H9 (cell line): ENCODE measurements around the gene PRTFDC1. TPM values are rescaled to one million over a fixed set of nuclear protein-coding genes. Genes with fewer than 3 reads are reported as not detected.

Experiments used
- DNase-seq: peaks from one replicate; pipeline ENCODE4 v3.0.0-alpha.2; 2017
- H2AFZ ChIP-seq: one replicate; pipeline ENCODE4 v1.6.1; 2013; ENCODE audit warnings: mild to moderate bottlenecking, low read length, control low read depth, moderate library complexity
- H2AK5ac ChIP-seq: 2 replicates; pipeline ENCODE4 v1.6.1; 2013; ENCODE audit warnings: low read length, control low read depth, mixed read lengths; ENCODE audit not compliant: insufficient read length
- H2BK120ac ChIP-seq: one replicate; pipeline ENCODE4 v1.6.1; 2013; ENCODE audit warnings: low read depth, mild to moderate bottlenecking, low read length, control low read depth, inconsistent platforms; ENCODE audit not compliant: poor library complexity, severe bottlenecking
- H2BK12ac ChIP-seq: 2 replicates; pipeline ENCODE4 v1.6.1; 2013; ENCODE audit warnings: low read length, control low read depth, mixed read lengths, low read depth; ENCODE audit not compliant: insufficient read length
- H2BK15ac ChIP-seq: 2 replicates; pipeline ENCODE4 v1.6.1; 2013; ENCODE audit warnings: low read depth, low read length, control low read depth
- H2BK20ac ChIP-seq: one replicate; pipeline ENCODE4 v1.6.1; 2013; ENCODE audit warnings: low read depth, mild to moderate bottlenecking, low read length, control low read depth, inconsistent platforms; ENCODE audit not compliant: poor library complexity, severe bottlenecking
- H2BK5ac ChIP-seq: 2 replicates; pipeline ENCODE4 v1.6.1; 2013; ENCODE audit warnings: low read length, control low read depth, mixed read lengths; ENCODE audit not compliant: insufficient read length
- H3K14ac ChIP-seq: 2 replicates; pipeline ENCODE4 v1.6.1; 2013; ENCODE audit warnings: low read length, control low read depth; ENCODE audit not compliant: insufficient read depth
- H3K18ac ChIP-seq: 2 replicates; pipeline ENCODE4 v1.6.1; 2013; ENCODE audit warnings: low read depth, mild to moderate bottlenecking, mixed read lengths, low read length, control low read depth; ENCODE audit not compliant: insufficient read length
- H3K23ac ChIP-seq: 2 replicates; pipeline ENCODE4 v1.6.1; 2013; ENCODE audit warnings: low read length, control low read depth, mixed read lengths, low read depth; ENCODE audit not compliant: insufficient read length
- H3K23me2 ChIP-seq: 2 replicates; pipeline ENCODE4 v1.6.1; 2013; ENCODE audit warnings: low read depth, mild to moderate bottlenecking, mixed read lengths, low read length, control low read depth; ENCODE audit not compliant: insufficient read length, poor library complexity, severe bottlenecking
- H3K27ac ChIP-seq: 2 replicates; pipeline ENCODE4 v1.5.1; 2013; ENCODE audit warnings: low read length, control low read depth, mixed read lengths, low read depth; ENCODE audit not compliant: insufficient read length
- H3K27me3 ChIP-seq: 2 replicates; pipeline ENCODE4 v1.6.1; 2013; ENCODE audit warnings: low read length, control low read depth, inconsistent platforms; ENCODE audit not compliant: insufficient read depth
- H3K4ac ChIP-seq: 2 replicates; pipeline ENCODE4 v1.6.1; 2013; ENCODE audit warnings: low read depth, mild to moderate bottlenecking, control low read depth, inconsistent platforms, low read length, moderate library complexity
- H3K4me1 ChIP-seq: 2 replicates; pipeline ENCODE4 v1.6.1; 2013; ENCODE audit warnings: low read length, control low read depth, inconsistent platforms; ENCODE audit not compliant: insufficient read depth
- H3K4me2 ChIP-seq: 2 replicates; pipeline ENCODE4 v1.6.1; 2013; ENCODE audit warnings: low read length, control low read depth, mixed read lengths; ENCODE audit not compliant: insufficient read length, insufficient read depth
- H3K56ac ChIP-seq: 2 replicates; pipeline ENCODE4 v1.6.1; 2013; ENCODE audit warnings: low read depth, mild to moderate bottlenecking, mixed read lengths, low read length, control low read depth; ENCODE audit not compliant: insufficient read length
- H3K79me1 ChIP-seq: 2 replicates; pipeline ENCODE4 v1.6.1; 2013; ENCODE audit warnings: low read depth, mild to moderate bottlenecking, moderate library complexity, low read length, control low read depth, inconsistent platforms; ENCODE audit not compliant: insufficient read depth, poor library complexity, severe bottlenecking
- H3K79me2 ChIP-seq: 2 replicates; pipeline ENCODE4 v1.6.1; 2013; ENCODE audit warnings: low read length, control low read depth, inconsistent platforms; ENCODE audit not compliant: insufficient read depth
- H3K9ac ChIP-seq: 2 replicates; pipeline ENCODE4 v1.6.1; 2013; ENCODE audit warnings: low read length, control low read depth, mixed read lengths; ENCODE audit not compliant: insufficient read length; ENCODE audit errors: extremely low read depth
- H3K9me3 ChIP-seq: one replicate; pipeline ENCODE4 v1.6.1; 2013; ENCODE audit warnings: low read depth, low read length, inconsistent platforms; ENCODE audit not compliant: control insufficient read depth
- H3T11ph ChIP-seq: one replicate; pipeline ENCODE4 v1.6.1; 2013; ENCODE audit warnings: mild to moderate bottlenecking, low read length, control low read depth, inconsistent platforms
- H4K20me1 ChIP-seq: one replicate; pipeline ENCODE4 v1.6.1; 2013; ENCODE audit not compliant: control insufficient read depth, insufficient read length, insufficient read depth
- H4K5ac ChIP-seq: 2 replicates; pipeline ENCODE4 v1.6.1; 2013; ENCODE audit warnings: low read depth, mild to moderate bottlenecking, mixed read lengths, low read length, control low read depth; ENCODE audit not compliant: insufficient read length
- H4K8ac ChIP-seq: replicated peaks from 2 replicates; pipeline ENCODE4 v1.6.1; 2013; ENCODE audit warnings: low read length, control low read depth, mixed read lengths, low read depth; ENCODE audit not compliant: insufficient read length
- H4K91ac ChIP-seq: 2 replicates; pipeline ENCODE4 v1.6.1; 2013; ENCODE audit warnings: low read depth, mild to moderate bottlenecking, moderate library complexity, mixed read lengths, low read length, control low read depth; ENCODE audit not compliant: insufficient read length
- H3K27ac Mint-ChIP-seq, 3 experiments: 2 replicates in 2 of 3; 3 replicates in 1 of 3; pipeline ENCODE4 v1.8.0; 2020 to 2021; ENCODE audit warnings: mixed read lengths in 3 of 3, mild to moderate bottlenecking in 1 of 3, moderate library complexity in 1 of 3
- H3K27me3 Mint-ChIP-seq: 2 replicates; pipeline ENCODE4 v1.8.0; 2021; ENCODE audit warnings: low read depth, mild to moderate bottlenecking, moderate library complexity, mixed read lengths
- H3K36me3 Mint-ChIP-seq, 3 experiments: 2 replicates in 2 of 3; 3 replicates in 1 of 3; pipeline ENCODE4 v1.8.0; 2020 to 2021; ENCODE audit warnings: low read depth in 3 of 3, mixed read lengths in 3 of 3; ENCODE audit not compliant: insufficient read depth in 1 of 3
- H3K4me1 Mint-ChIP-seq, 2 experiments: 2 replicates each; pipeline ENCODE4 v1.8.0; 2020; ENCODE audit warnings: mixed read lengths in 2 of 2
- H3K4me3 Mint-ChIP-seq, 2 experiments: 2 replicates in 1 of 2; 3 replicates in 1 of 2; pipeline ENCODE4 v1.8.0; 2020 to 2021; ENCODE audit warnings: mild to moderate bottlenecking in 2 of 2, mixed read lengths in 2 of 2, moderate library complexity in 1 of 2
- H3K9me3 Mint-ChIP-seq, 2 experiments: 2 replicates in 1 of 2; 3 replicates in 1 of 2; pipeline ENCODE4 v1.8.0; 2020; ENCODE audit warnings: mild to moderate bottlenecking in 2 of 2, mixed read lengths in 2 of 2, moderate library complexity in 1 of 2
- WGBS: extraction: QIAGEN DNeasy Blood & Tissue Kit; methylation state at CpG from one replicate; pipeline ENCODE4 v1.1.7; 2013; ENCODE audit warnings: missing lambda C conversion rate, low lambda C conversion rate, mixed read lengths; ENCODE audit not compliant: insufficient read length; ENCODE audit errors: extremely low coverage; 5-methylcytosine and 5-hydroxymethylcytosine counted together
- total RNA-seq: library from RNA; stranded (reverse); gene quantifications from 2 replicates; pipeline ENCODE4 v1.2.1, GENCODE V29; 2021
- TF ChIP-seq, protein P1 (sequence below): fragments of 200-600 bp; sonication (generic); conservative IDR thresholded peaks from 3 replicates; pipeline ENCODE4 v1.8.0; 2021; ENCODE audit warnings: antibody characterized with exemption, mild to moderate bottlenecking

The PRTFDC1 gene
- total RNA-seq, 1 experiment from 2014 or later = 7.5 TPM

DNA sequence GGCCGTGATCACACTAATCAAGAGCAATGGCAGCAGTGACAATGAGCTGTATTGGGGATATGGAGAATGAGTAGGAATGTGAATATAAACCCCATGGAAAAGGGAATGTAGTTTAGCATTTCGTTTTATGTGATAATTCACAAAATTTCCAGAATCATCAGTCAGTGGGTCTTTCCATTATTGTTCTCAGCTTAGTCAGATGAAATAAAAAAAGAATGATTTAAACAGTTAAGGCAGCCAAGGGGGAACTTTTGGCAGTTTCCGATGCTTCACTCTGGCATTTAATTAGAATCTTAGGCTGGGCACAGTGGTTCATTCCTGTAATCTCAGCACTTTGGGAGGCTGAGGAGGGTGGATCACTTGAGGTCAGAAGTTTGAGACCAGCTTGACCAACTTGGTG, 86.6 kb downstream of the PRTFDC1 start:
- H2BK20ac ChIP-seq = no peak overlapping the region
- TF ChIP-seq, protein P1, sequence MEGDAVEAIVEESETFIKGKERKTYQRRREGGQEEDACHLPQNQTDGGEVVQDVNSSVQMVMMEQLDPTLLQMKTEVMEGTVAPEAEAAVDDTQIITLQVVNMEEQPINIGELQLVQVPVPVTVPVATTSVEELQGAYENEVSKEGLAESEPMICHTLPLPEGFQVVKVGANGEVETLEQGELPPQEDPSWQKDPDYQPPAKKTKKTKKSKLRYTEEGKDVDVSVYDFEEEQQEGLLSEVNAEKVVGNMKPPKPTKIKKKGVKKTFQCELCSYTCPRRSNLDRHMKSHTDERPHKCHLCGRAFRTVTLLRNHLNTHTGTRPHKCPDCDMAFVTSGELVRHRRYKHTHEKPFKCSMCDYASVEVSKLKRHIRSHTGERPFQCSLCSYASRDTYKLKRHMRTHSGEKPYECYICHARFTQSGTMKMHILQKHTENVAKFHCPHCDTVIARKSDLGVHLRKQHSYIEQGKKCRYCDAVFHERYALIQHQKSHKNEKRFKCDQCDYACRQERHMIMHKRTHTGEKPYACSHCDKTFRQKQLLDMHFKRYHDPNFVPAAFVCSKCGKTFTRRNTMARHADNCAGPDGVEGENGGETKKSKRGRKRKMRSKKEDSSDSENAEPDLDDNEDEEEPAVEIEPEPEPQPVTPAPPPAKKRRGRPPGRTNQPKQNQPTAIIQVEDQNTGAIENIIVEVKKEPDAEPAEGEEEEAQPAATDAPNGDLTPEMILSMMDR = no peak
- no peak overlapping the region for H3K4me3 Mint-ChIP-seq
- peaks cover 0 to 10% (median 9%) of the 10 kb centered on the region in 3 experiments; a peak in 4 of 7 replicates for H3K36me3 Mint-ChIP-seq
- no peak overlapping the region for H3K27ac ChIP-seq
- no peaks in the 10 kb centered on the region for H3K9me3 ChIP-seq
- H3K9me3 Mint-ChIP-seq = peaks cover 4 to 8% of the 10 kb centered on the region in 2 experiments; a peak in 3 of 5 replicates
- H3K27ac Mint-ChIP-seq = no peak overlapping the region
- no peak overlapping the region for H4K5ac ChIP-seq
- no peak overlapping the region for H3K23ac ChIP-seq
- WGBS = no CpG with 5 or more reads among the region's 3 CpGs
- no peak overlapping the region for H3K4ac ChIP-seq
- DNase-seq = no peak
- no peaks in the 10 kb centered on the region for H4K20me1 ChIP-seq
- H2BK15ac ChIP-seq = no peak overlapping the region
- H3K9ac ChIP-seq = no peak overlapping the region
- H3K79me2 ChIP-seq = no peaks in the 10 kb centered on the region
- H2AFZ ChIP-seq = no peak overlapping the region
- no peaks in the 10 kb centered on the region for H3K23me2 ChIP-seq
- no peak overlapping the region for H3K18ac ChIP-seq
- no peak overlapping the region for H3T11ph ChIP-seq
- no peaks in the 10 kb centered on the region for H3K27me3 ChIP-seq
- H3K27me3 Mint-ChIP-seq = no peaks in the 10 kb centered on the region
- H2AK5ac ChIP-seq = no peak overlapping the region
- no peaks in the 10 kb centered on the region for H3K79me1 ChIP-seq
- H3K4me2 ChIP-seq = no peak overlapping the region
- H3K4me1 ChIP-seq = peaks cover 2% of the 10 kb centered on the region; the same call in 1 of the 2 replicates
- no peak overlapping the region for H2BK12ac ChIP-seq
- no peak overlapping the region for H2BK120ac ChIP-seq
- H4K91ac ChIP-seq = no peak overlapping the region
- H4K8ac ChIP-seq = no peak overlapping the region
- no peak overlapping the region for H2BK5ac ChIP-seq
- peaks cover 15 to 17% of the 10 kb centered on the region in 2 experiments for H3K4me1 Mint-ChIP-seq
- H3K56ac ChIP-seq = no peak overlapping the region
- H3K14ac ChIP-seq = no peak overlapping the region
